ENCODE data around the gene DHRS2.

GRCh38 chr14:23612802-23613201 is 23.4 kb upstream of the DHRS2 start:
- TF ChIP-seq TAF1 (CRISPR knock-in tag; IDR thresholded peaks at IDR 0.05), result no peak; the same call in 1 of the 2 replicates
- TF ChIP-seq CENPX (CRISPR knock-in tag; IDR thresholded peaks at IDR 0.05), result no peak

Data from HepG2 (cell line).